GM12801 (cell line): ENCODE data around the gene ATRN.

ENCODE experiments used
- CTCF ChIP-seq: IDR thresholded peaks from one replicate; pipeline ENCODE4 v1.5.1; 2011; ENCODE audit warnings: control low read depth; ENCODE audit not compliant: insufficient read length; ENCODE audit errors: extremely low read depth

The ATRN gene

GRCh38 chr20:3502878-3503277 lies 32.1 kb downstream of the ATRN start:
- TF ChIP-seq CTCF = no peak

- no peak for TF ChIP-seq CTCF
These were observed 34.3 kb downstream of the ATRN start for GRCh38 chr20:3505148-3505547.

DNA sequence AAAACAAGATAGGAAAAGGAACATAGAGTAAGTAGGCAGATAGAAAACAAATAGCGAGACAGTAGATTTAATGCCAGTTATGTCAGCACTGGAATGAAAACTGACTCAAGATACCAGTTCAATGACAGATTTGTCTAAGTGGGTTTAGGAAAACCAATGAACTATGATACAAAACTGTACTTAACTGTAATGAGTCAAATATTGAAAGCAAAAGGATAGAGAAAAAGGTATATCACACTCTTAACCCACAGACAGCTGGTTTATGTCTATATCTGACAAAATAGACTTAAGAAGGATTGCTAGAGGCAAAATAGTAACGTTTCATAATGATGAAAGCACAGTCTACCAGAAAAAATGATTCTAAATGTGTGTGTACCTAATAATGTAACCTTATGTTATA lies 38.2 kb downstream of the ATRN start:
- no peak for TF ChIP-seq CTCF

GRCh38 chr20:3510110-3510509 lies 39.3 kb downstream of the ATRN start:
- TF ChIP-seq CTCF = no peak

DNA sequence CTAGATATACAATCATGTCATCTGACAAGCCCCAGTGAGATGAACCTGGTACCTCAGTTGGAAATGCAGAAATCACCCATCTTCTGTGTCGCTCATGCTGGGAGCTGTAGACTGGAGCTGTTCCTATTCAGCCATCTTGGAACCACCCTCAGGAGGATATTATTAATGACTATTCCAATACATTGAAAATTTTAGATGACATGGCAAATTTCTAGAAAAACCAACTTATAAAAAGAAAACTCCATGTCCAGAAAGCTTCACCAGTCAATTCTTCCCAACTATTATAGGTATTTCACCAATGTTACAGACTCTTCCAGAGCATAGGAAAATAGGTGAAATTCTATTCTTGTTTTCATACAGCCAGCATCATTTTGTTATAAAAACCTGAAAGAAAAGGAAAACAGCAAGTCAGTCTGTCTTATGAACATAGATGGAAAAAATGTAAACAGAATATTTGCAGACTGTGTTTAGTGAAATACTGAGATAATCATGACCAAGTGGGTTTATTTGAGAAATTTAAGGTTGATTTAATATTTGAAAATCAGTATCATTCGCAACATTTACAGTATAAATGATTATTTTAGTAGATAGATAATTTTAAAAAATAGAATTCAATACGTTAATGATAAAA lies 43.3 kb downstream of the ATRN start:
- no peak for TF ChIP-seq CTCF

DNA sequence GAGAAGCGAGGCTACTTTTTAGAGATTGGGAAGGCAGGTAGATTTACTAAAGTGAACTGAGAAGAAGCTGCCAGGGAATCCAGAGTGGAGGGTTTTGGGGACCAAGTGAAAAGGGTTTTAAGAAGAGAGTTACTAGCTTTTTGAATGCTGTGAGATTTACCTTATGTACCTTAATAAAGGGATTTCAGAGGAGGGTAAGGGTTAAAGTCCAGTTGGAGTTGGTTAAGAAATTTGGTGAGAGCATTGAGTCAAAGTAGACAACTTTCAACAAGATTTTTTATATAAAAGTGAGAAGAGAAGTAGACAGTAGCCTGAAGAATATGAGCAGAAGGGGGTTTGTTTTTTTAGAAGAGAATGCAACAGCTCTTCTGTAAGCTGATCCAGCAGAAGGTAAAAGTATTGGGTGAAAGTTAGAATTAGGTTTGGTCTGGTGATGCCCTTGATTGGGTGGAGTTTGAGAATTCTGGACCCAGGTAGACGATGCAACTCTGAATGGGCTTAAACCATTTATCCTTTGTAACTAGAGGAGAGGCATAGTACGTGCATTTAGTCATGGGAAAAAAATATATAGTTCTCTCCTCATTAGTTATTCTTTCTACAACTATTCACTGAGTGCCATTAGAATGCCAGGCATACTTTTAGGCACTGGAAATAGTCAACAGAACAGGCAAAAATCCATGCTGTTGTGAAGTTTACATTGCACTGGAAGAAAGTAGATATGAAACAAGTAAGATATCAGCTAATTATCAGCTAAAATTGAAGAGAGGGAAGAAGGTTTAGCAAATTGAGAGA lies 44.8 kb downstream of the ATRN start:
- TF ChIP-seq CTCF = no peak

DNA sequence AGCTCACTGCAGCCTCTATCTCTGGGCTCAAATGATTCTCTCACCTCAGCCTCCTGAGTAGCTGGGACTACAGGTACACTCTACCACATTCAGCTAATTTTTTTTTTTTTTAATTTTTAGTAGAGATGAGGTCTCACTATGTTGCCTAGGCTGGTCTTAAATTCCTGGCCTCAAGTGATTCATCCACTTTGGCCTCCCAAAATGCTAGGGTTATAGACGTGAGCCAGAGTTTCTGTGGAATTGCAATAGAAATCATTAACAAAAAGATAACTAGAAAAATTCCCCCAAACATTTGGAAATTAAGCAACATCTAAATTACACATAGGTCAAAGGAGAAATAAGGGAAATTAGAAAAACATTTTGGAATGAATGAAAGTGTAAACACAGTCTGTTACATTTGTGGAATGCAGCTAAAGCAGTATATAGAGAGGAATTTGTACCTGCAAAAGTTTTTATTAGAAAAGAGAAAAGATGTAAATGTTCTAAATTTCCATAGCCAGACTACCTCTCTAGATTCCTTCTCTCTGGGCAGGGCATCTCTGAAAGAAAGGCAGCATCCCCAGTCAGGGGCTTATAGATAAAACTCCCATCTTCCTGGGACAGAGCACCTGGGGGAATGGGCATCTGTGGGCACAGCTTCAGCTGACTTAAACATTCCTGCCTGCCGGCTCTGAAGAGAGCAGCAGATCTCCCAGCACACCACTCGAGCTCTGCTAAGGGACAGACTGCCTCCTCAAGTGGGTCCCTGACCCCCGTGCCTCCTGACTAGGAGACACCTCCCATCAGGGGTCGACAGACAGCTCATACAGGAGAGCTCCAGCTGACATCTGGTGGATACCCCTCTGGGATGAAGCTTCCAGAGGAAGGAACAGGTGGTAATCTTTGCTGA lies 51.3 kb downstream of the ATRN start:
- no peak for TF ChIP-seq CTCF
